Endothelial cell of umbilical vein (primary cell): Measurements from ENCODE around the gene HHIP. TPM values are rescaled to one million over a fixed set of nuclear protein-coding genes. Genes with fewer than 3 reads are reported as not detected.

ENCODE experiments used
- BruUV-seq: library from RNA; stranded (reverse); fragments of 400-500 nt; replicated peaks from 2 replicates; lab custom pipeline; 2021; lab: Mats Ljungman, UMichigan
- CTCF ChIA-PET: fragments of 300-600, 350-600 bp; sonication (Branson Sonifier 250); formaldehyde crosslinking; loops from one replicate; lab custom pipeline; 2021; ENCODE audit warnings: antibody characterized with exemption, inconsistent platforms; lab: Charles Lee
- POLR2A ChIA-PET: fragments of 300-600, 350-600 bp; sonication (Branson Sonifier 250); formaldehyde crosslinking; loops from one replicate; lab custom pipeline; 2021; ENCODE audit warnings: antibody characterized with exemption, inconsistent platforms; lab: Charles Lee
- DNase-seq: peaks from one replicate; pipeline ENCODE4 v3.0.0-alpha.2; 2011; ENCODE audit warnings: low read depth, low spot score
- FAIRE-seq: peaks from 2 replicates; lab custom pipeline; 2011; peaks lifted over from hg19 to GRCh38; lab: Jason Lieb, UNC
- H2AFZ ChIP-seq: 2 replicates; pipeline ENCODE4 v1.6.0; 2012; ENCODE audit warnings: low read depth, low read length, control low read depth, inconsistent platforms
- H3K27ac ChIP-seq: 2 replicates; pipeline ENCODE4 v1.5.1; 2011; ENCODE audit warnings: low read depth, mild to moderate bottlenecking, control low read depth, low read length, moderate library complexity; ENCODE audit not compliant: insufficient read depth
- H3K27me3 ChIP-seq, 2 experiments: 2 replicates each; pipeline versions ENCODE4 v1.6.0 to v1.6.1; 2011; ENCODE audit warnings: low read length in 2 of 2, mixed read lengths in 1 of 2; ENCODE audit not compliant: control insufficient read depth in 2 of 2, insufficient read depth in 2 of 2
- H3K36me3 ChIP-seq, 2 experiments: 2 replicates in 1 of 2; 3 replicates in 1 of 2; pipeline ENCODE4 v1.5.1; 2011; ENCODE audit warnings: low read length in 2 of 2, mild to moderate bottlenecking in 1 of 2, moderate library complexity in 1 of 2; ENCODE audit not compliant: control insufficient read depth in 2 of 2, insufficient read depth in 2 of 2; ENCODE audit errors: extremely low read depth in 1 of 2
- H3K4me1 ChIP-seq: 3 replicates; pipeline ENCODE4 v1.5.1; 2011; ENCODE audit warnings: mild to moderate bottlenecking, low read length; ENCODE audit not compliant: control insufficient read depth, insufficient read depth; ENCODE audit errors: extremely low read depth
- H3K4me2 ChIP-seq: 2 replicates; pipeline ENCODE4 v1.6.1; 2011; ENCODE audit warnings: low read length, control low read depth, mixed read lengths; ENCODE audit not compliant: insufficient read depth
- H3K4me3 ChIP-seq, 3 experiments: fragments of 200-600 bp in 1 of 3; sonication (generic), shearing (Covaris generic) in 1 of 3; replicated peaks in 1 of 3; 2 replicates each; pipeline ENCODE4 v1.5.1; 2011 to 2016; ENCODE audit warnings: control low read depth in 3 of 3, low read length in 3 of 3, mild to moderate bottlenecking in 2 of 3, inconsistent platforms in 1 of 3, low read depth in 1 of 3, moderate library complexity in 1 of 3; ENCODE audit not compliant: insufficient read depth in 1 of 3
- H3K79me2 ChIP-seq: 2 replicates; pipeline ENCODE4 v1.6.0; 2012; ENCODE audit warnings: low read length, inconsistent platforms; ENCODE audit not compliant: control insufficient read depth, insufficient read depth
- H3K9ac ChIP-seq: replicated peaks from 2 replicates; pipeline ENCODE3; 2011; ENCODE audit warnings: low read length, control low read depth; ENCODE audit not compliant: insufficient read depth; ENCODE audit errors: extremely low read depth
- H3K9me1 ChIP-seq: replicated peaks from 3 replicates; pipeline ENCODE4 v1.6.0; 2011; ENCODE audit warnings: mild to moderate bottlenecking, low read length; ENCODE audit not compliant: control insufficient read depth, insufficient read depth; ENCODE audit errors: extremely low read depth
- H3K9me3 ChIP-seq: replicated peaks from 2 replicates; pipeline ENCODE4 v1.5.1; 2012; ENCODE audit warnings: low read length, inconsistent platforms; ENCODE audit not compliant: control insufficient read depth, insufficient read depth
- H4K20me1 ChIP-seq: replicated peaks from 2 replicates; pipeline ENCODE3; 2011; ENCODE audit warnings: mild to moderate bottlenecking, low read length; ENCODE audit not compliant: control insufficient read depth, insufficient read depth; ENCODE audit errors: extremely low read depth
- EZH2 ChIP-seq: IDR thresholded peaks from 2 replicates; pipeline ENCODE4 v1.6.1; 2012; ENCODE audit warnings: borderline replicate concordance, low read depth, mild to moderate bottlenecking, moderate library complexity, low read length, inconsistent platforms; ENCODE audit not compliant: severe bottlenecking
- FOS ChIP-seq: IDR thresholded peaks from 2 replicates; pipeline ENCODE4 v1.6.1; 2011; ENCODE audit warnings: mild to moderate bottlenecking, low read length, moderate library complexity, borderline replicate concordance; ENCODE audit not compliant: insufficient read depth
- GATA2 ChIP-seq: IDR thresholded peaks from 2 replicates; pipeline ENCODE4 v1.7.0; 2011; ENCODE audit warnings: low read depth, mild to moderate bottlenecking, moderate library complexity, mixed read lengths, low read length; ENCODE audit not compliant: insufficient read length, insufficient read depth
- JUN ChIP-seq: IDR thresholded peaks from 2 replicates; pipeline ENCODE4 v1.6.1; 2011; ENCODE audit warnings: borderline replicate concordance, low read depth; ENCODE audit not compliant: insufficient read length, insufficient read depth
- MAX ChIP-seq: IDR thresholded peaks from 2 replicates; pipeline ENCODE4 v1.6.1; 2011; ENCODE audit not compliant: insufficient read depth, insufficient read length
- MYC ChIP-seq: IDR thresholded peaks from one replicate; pipeline ENCODE4 v1.6.1; 2011; ENCODE audit warnings: mild to moderate bottlenecking, low read depth, low read length
- POLR2A ChIP-seq: IDR thresholded peaks from 2 replicates; pipeline ENCODE4 v1.6.1; 2012; ENCODE audit warnings: low read depth, mild to moderate bottlenecking, control low read depth, low read length
- POLR2AphosphoS5 ChIP-seq: IDR thresholded peaks from 2 replicates; pipeline ENCODE4 v1.6.1; 2012; ENCODE audit warnings: low read depth, mild to moderate bottlenecking, control low read depth, low read length, moderate library complexity; ENCODE audit not compliant: insufficient read depth
- dilution Hi-C: fragments of 300-500 bp; cut with MboI; formaldehyde crosslinking; loops from one replicate; pipeline ENCODE4 v1.15.0; 2019; ENCODE audit warnings: low sequenced_read_pairs; ENCODE audit not compliant: extremely low pct_ligation_motif_present
- intact Hi-C: fragments of 100-400 bp; cut with micrococcal nuclease; formaldehyde crosslinking; loops from one replicate; pipeline ENCODE4 v1.10.0; 2022
- polyA plus RNA-seq, 4 experiments: library from polyadenylated mRNA; depleted of rRNA in 3 of 4; stranded (reverse) in 3 of 4; unstranded in 1 of 4; fragments of >200 nt; gene quantifications; 2 replicates each; pipeline versions ENCODE4 v1.2.1 to v1.2.3, GENCODE V29; 2011 to 2012; ENCODE audit warnings: missing spikeins in 1 of 4
- total RNA-seq: library from RNA; stranded (reverse); gene quantifications from 2 replicates; pipeline ENCODE4 v1.2.3, GENCODE V29; 2021
- TF ChIP-seq, protein P1 (sequence below), 2 donors: IDR thresholded peaks; 1 replicate in 1 of 2; 2 replicates in 1 of 2; pipeline ENCODE4 v1.5.1; 2011; ENCODE audit warnings: low read length in 2 of 2, mild to moderate bottlenecking in 2 of 2, moderate library complexity in 2 of 2, control low read depth in 1 of 2, inconsistent platforms in 1 of 2, low read depth in 1 of 2; ENCODE audit not compliant: insufficient read depth in 1 of 2; ENCODE audit errors: extremely low read depth in 1 of 2

Gene HHIP
- total and polyA plus RNA-seq, 2 donors (not counting 3 experiments of a cell fraction or from before 2014, with no cell fraction given): 239 to 971 TPM

DNA sequence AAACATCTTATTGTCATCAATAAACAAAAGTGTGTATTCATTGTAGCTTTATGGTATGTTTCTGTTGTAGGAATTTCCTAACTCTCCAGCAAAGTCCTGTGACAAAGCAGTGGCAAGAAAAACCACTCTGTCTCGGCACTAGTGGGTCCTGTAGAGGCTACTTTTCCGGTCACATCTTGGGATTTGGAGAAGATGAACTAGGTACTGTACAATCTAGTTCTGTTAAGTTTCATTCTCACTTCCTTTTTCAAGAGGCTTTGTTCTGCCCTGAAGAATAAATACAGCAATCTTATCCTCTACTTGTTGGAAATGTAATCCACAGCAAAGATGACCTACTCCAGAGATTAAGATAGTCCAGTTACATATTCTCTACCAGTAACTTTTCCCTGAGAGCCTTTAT is 69.3 kb downstream of the HHIP start:
- TF ChIP-seq FOS: no peak
- TF ChIP-seq EZH2: no peak
- no peak for TF ChIP-seq MAX
- TF ChIP-seq POLR2A: no peak
- no peak for TF ChIP-seq MYC
- TF ChIP-seq GATA2: no peak
- TF ChIP-seq, protein P1, sequence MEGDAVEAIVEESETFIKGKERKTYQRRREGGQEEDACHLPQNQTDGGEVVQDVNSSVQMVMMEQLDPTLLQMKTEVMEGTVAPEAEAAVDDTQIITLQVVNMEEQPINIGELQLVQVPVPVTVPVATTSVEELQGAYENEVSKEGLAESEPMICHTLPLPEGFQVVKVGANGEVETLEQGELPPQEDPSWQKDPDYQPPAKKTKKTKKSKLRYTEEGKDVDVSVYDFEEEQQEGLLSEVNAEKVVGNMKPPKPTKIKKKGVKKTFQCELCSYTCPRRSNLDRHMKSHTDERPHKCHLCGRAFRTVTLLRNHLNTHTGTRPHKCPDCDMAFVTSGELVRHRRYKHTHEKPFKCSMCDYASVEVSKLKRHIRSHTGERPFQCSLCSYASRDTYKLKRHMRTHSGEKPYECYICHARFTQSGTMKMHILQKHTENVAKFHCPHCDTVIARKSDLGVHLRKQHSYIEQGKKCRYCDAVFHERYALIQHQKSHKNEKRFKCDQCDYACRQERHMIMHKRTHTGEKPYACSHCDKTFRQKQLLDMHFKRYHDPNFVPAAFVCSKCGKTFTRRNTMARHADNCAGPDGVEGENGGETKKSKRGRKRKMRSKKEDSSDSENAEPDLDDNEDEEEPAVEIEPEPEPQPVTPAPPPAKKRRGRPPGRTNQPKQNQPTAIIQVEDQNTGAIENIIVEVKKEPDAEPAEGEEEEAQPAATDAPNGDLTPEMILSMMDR (IDR thresholded peaks at IDR 0.05; ENCODE audit: extremely low read depth in 1 of 2, insufficient read depth in 1 of 2, low read depth in 1 of 2, low read length in 2 of 2): no peak
- TF ChIP-seq JUN: no peak
- no peak for TF ChIP-seq POLR2AphosphoS5
- no peaks in the 10 kb centered on the region for H3K9me3 ChIP-seq
- CTCF ChIA-PET: no interaction called here
- no peak overlapping the region for H2AFZ ChIP-seq
- FAIRE-seq (no peak), DNase-seq (no peak)
- no peaks in the 10 kb centered on the region for H4K20me1 ChIP-seq
- H3K4me3 ChIP-seq: no peak overlapping the region
- H3K36me3 ChIP-seq: peaks cover 26 to 82% of the 10 kb centered on the region in 2 experiments
- no peaks in the 10 kb centered on the region for H3K27me3 ChIP-seq
- H3K79me2 ChIP-seq: peaks cover 19% of the 10 kb centered on the region
- intact Hi-C loops: no loop called here
- no peak overlapping the region for H3K27ac ChIP-seq
- H3K4me1 ChIP-seq: peaks cover 16% of the 10 kb centered on the region
- BruUV-seq: no TSS peak
- POLR2A ChIA-PET: no interaction called here
- no peak overlapping the region for H3K4me2 ChIP-seq
- dilution Hi-C loops: no loop called here
- no peak overlapping the region for H3K9ac ChIP-seq
- H3K9me1 ChIP-seq: no peaks in the 10 kb centered on the region
